Neural progenitor cell (in vitro differentiated cells): ENCODE measurements around the gene MDGA2.

Experiments
- CTCF ChIP-seq: fragments of 200-600 bp; sonication (generic); IDR thresholded peaks from 2 replicates; pipeline ENCODE4 v1.5.1; 2017; ENCODE audit warnings: antibody characterized with exemption, mild to moderate bottlenecking
- EZH2phosphoT487 ChIP-seq: fragments of 200-600 bp; sonication (generic); IDR thresholded peaks from 2 replicates; pipeline ENCODE4 v1.6.1; 2017; ENCODE audit warnings: antibody characterized with exemption

- TF ChIP-seq CTCF (no peak), EZH2phosphoT487 (no peak)
These were observed 204.3 kb downstream of the MDGA2 start for GRCh38 chr14:47471075-47471474.
